Fibroblast of the conjunctiva (primary cell): ENCODE results near the gene MYADML2.

Experiments
- DNase-seq: peaks from one replicate; pipeline ENCODE4 v3.0.0-alpha.2; 2010; ENCODE audit warnings: low read depth

The MYADML2 gene

GRCh38 chr17:81978524-81979298 is 31.7 kb upstream of the MYADML2 start:
- DNase-seq: no peak

GRCh38 chr17:81977211-81977808 is 30.3 kb upstream of the MYADML2 start, which contains the start of gene ASPSCR1:
TSS of gene ASPSCR1 (plus strand) at chr17:81977629. CDS start at chr17:81977647, 18 bp downstream.
- DNase-seq: peak; percentile 87

- DNase-seq: no peak
Observed at GRCh38 chr17:81976332-81977210, 29.5 kb upstream of the MYADML2 start.

GRCh38 chr17:81973432-81973831 is 26.4 kb upstream of the MYADML2 start:
- DNase-seq: no peak

GRCh38 chr17:81968850-81969812 is 22.1 kb upstream of the MYADML2 start:
- no peak for DNase-seq

GRCh38 chr17:81968396-81968745 is 21.3 kb upstream of the MYADML2 start:
- DNase-seq: no peak

GRCh38 chr17:81967533-81968395 is 20.7 kb upstream of the MYADML2 start:
- DNase-seq: peak; percentile 14

GRCh38 chr17:81967244-81967532 is 20.2 kb upstream of the MYADML2 start:
- no peak for DNase-seq

GRCh38 chr17:81966343-81967243 is 19.6 kb upstream of the MYADML2 start:
- DNase-seq: peak; percentile 30

GRCh38 chr17:81964081-81964849 is 17.2 kb upstream of the MYADML2 start:
- DNase-seq: no peak

GRCh38 chr17:81962499-81963441 is 15.7 kb upstream of the MYADML2 start:
- DNase-seq: no peak

- DNase-seq: no peak
Observed at GRCh38 chr17:81961521-81962498, 14.8 kb upstream of the MYADML2 start.

GRCh38 chr17:81961087-81961511 is 14.1 kb upstream of the MYADML2 start, which contains the start of gene NOTUM:
TSS of gene NOTUM (minus strand) at chr17:81961187. CDS start at chr17:81960909, 278 bp downstream.
- DNase-seq: no peak

GRCh38 chr17:81960130-81960958 is 13.3 kb upstream of the MYADML2 start:
- no peak for DNase-seq

GRCh38 chr17:81959362-81960129 is 12.5 kb upstream of the MYADML2 start:
- DNase-seq: no peak
